ENCODE data around the gene ZNF598.

ZNF598 gene

GRCh38 chr16:1990101-1990350 lies 19.6 kb downstream of the ZNF598 start:
- TF ChIP-seq, protein P1, sequence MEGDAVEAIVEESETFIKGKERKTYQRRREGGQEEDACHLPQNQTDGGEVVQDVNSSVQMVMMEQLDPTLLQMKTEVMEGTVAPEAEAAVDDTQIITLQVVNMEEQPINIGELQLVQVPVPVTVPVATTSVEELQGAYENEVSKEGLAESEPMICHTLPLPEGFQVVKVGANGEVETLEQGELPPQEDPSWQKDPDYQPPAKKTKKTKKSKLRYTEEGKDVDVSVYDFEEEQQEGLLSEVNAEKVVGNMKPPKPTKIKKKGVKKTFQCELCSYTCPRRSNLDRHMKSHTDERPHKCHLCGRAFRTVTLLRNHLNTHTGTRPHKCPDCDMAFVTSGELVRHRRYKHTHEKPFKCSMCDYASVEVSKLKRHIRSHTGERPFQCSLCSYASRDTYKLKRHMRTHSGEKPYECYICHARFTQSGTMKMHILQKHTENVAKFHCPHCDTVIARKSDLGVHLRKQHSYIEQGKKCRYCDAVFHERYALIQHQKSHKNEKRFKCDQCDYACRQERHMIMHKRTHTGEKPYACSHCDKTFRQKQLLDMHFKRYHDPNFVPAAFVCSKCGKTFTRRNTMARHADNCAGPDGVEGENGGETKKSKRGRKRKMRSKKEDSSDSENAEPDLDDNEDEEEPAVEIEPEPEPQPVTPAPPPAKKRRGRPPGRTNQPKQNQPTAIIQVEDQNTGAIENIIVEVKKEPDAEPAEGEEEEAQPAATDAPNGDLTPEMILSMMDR (IDR thresholded peaks at IDR 0.05) = no peak
- H3K4me3 ChIP-seq = no peak overlapping the region
- no peak for DNase-seq
- H3K36me3 ChIP-seq = peaks cover 11 to 23% (median 11%) of the 10 kb centered on the region in 3 donors
- no peaks in the 10 kb centered on the region for H3K9me3 ChIP-seq
- H3K27ac ChIP-seq = no peak overlapping the region
- intact Hi-C loops (cut with DNase I; ENCODE audit: low total_unique reads) = no loop called here
- H3K27me3 ChIP-seq = peaks cover 3 to 48% of the 10 kb centered on the region in 2 donors
- H3K4me1 ChIP-seq = peaks cover 0 to 44% (median 34%) of the 10 kb centered on the region in 4 donors

- intact Hi-C loops (cut with DNase I; ENCODE audit: low total_unique reads) = no loop called here
- TF ChIP-seq, protein P1 (IDR thresholded peaks at IDR 0.05) = no peak
- no peak within 1 kb of the TSS for H3K27ac ChIP-seq
- no peak within 1 kb of the TSS for H3K4me3 ChIP-seq
- no peak for DNase-seq
- H3K9me3 ChIP-seq = no peaks in the 10 kb centered on the region
- H3K4me1 ChIP-seq = peaks cover 0 to 50% (median 40%) of the 10 kb centered on the region in 4 donors
- peaks cover 3 to 48% of the 10 kb centered on the region in 2 donors for H3K27me3 ChIP-seq
- H3K36me3 ChIP-seq = peaks cover 11 to 23% (median 11%) of the 10 kb centered on the region in 3 donors
These were observed 20.2 kb downstream of the ZNF598 start, which contains the start of gene SYNGR3 for GRCh38 chr16:1989209-1990100. Gene SYNGR3 (plus strand): TSS chr16:1989970. CDS start chr16:1990103, 133 bp downstream.

- DNase-seq = no peak
- peaks cover 8 to 55% (median 40%) of the 10 kb centered on the region in 4 donors for H3K4me1 ChIP-seq
- intact Hi-C loops (cut with DNase I; ENCODE audit: low total_unique reads) = no loop called here
- peaks cover 3 to 38% of the 10 kb centered on the region in 2 donors for H3K27me3 ChIP-seq
- H3K27ac ChIP-seq = no peak overlapping the region
- peaks cover 11 to 23% (median 11%) of the 10 kb centered on the region in 3 donors for H3K36me3 ChIP-seq
- no peaks in the 10 kb centered on the region for H3K9me3 ChIP-seq
- no peak overlapping the region for H3K4me3 ChIP-seq
- TF ChIP-seq, protein P1 (IDR thresholded peaks at IDR 0.05) = no peak
These were observed 22.4 kb downstream of the ZNF598 start for GRCh38 chr16:1987198-1987597.

GRCh38 chr16:1985466-1986150 lies 24.0 kb downstream of the ZNF598 start:
- DNase-seq = no peak

More at GRCh38 chr16:1985466-1986150, 24.0 kb downstream of the ZNF598 start:
- Histone ChIP-seq H3K27ac (no peak overlapping the region), H3K27me3 (peaks cover 0 to 37% of the 10 kb centered on the region in 2 donors), H3K4me1 (peaks cover 8 to 48% (median 25%) of the 10 kb centered on the region in 4 donors), H3K36me3 (peaks cover 11 to 23% (median 11%) of the 10 kb centered on the region in 3 donors), H3K4me3 (no peak overlapping the region), H3K9me3 (no peaks in the 10 kb centered on the region)
- TF ChIP-seq, protein P1 (IDR thresholded peaks at IDR 0.05) = no peak
- intact Hi-C loops (cut with DNase I; ENCODE audit: low total_unique reads) = no loop called here

All from tibial artery (tissue), 4 donors.